H1 (cell line): Measurements from ENCODE around the gene CLCF1. TPM values are rescaled to one million over a fixed set of nuclear protein-coding genes. Genes with fewer than 3 reads are reported as not detected.
A peak's percentile ranks its signal among the peaks of the same experiment; 100 is the strongest.

Experiments used
- CTCF ChIA-PET: fragments of 300-600 bp; sonication (Branson Sonifier 250); formaldehyde crosslinking; loops from one replicate; lab custom pipeline; 2021; ENCODE audit not compliant: partially characterized antibody; lab: Charles Lee
- POLR2A ChIA-PET: fragments of 300-600 bp; sonication (Branson Sonifier 250); formaldehyde crosslinking; loops from one replicate; lab custom pipeline; 2021; ENCODE audit warnings: inconsistent platforms; ENCODE audit not compliant: partially characterized antibody; lab: Charles Lee
- DNase-seq, 2 experiments: peaks; one replicate each; pipeline versions ENCODE4 v3.0.0 to v3.0.0-alpha.2; 2010 to 2022; ENCODE audit warnings: low spot score in 2 of 2, low read depth in 1 of 2, mixed read lengths in 1 of 2
- FAIRE-seq: peaks from 2 replicates; lab custom pipeline; 2011; peaks lifted over from hg19 to GRCh38; lab: Jason Lieb, UNC
- H2AFZ ChIP-seq: 2 replicates; pipeline ENCODE4 v1.8.1; 2012; ENCODE audit warnings: low read length, inconsistent platforms
- H2AK5ac ChIP-seq: 2 replicates; pipeline ENCODE4 v1.6.1; 2013; ENCODE audit warnings: low read depth, low read length
- H2BK120ac ChIP-seq: replicated peaks from 2 replicates; pipeline ENCODE3; 2013; ENCODE audit warnings: low read depth, low read length, inconsistent platforms
- H2BK12ac ChIP-seq: 2 replicates; pipeline ENCODE4 v1.6.1; 2013; ENCODE audit warnings: low read depth, low read length
- H2BK15ac ChIP-seq: 2 replicates; pipeline ENCODE4 v1.6.1; 2013; ENCODE audit warnings: low read length
- H2BK20ac ChIP-seq: 2 replicates; pipeline ENCODE4 v1.6.1; 2013; ENCODE audit warnings: low read length
- H2BK5ac ChIP-seq: 2 replicates; pipeline ENCODE4 v1.6.1; 2013; ENCODE audit warnings: low read depth, low read length
- H3K14ac ChIP-seq: 2 replicates; pipeline ENCODE4 v1.6.1; 2013; ENCODE audit warnings: inconsistent platforms; ENCODE audit not compliant: insufficient read length
- H3K18ac ChIP-seq: 2 replicates; pipeline ENCODE4 v1.6.1; 2013; ENCODE audit warnings: low read length; ENCODE audit errors: extremely low read depth
- H3K23ac ChIP-seq: 2 replicates; pipeline ENCODE4 v1.6.1; 2013; ENCODE audit warnings: inconsistent platforms; ENCODE audit not compliant: insufficient read length
- H3K23me2 ChIP-seq: 2 replicates; pipeline ENCODE4 v1.6.1; 2013; ENCODE audit warnings: low read depth, low read length
- H3K27ac ChIP-seq: 2 replicates; pipeline ENCODE4 v1.6.1; 2011; ENCODE audit warnings: low read depth, low read length, inconsistent platforms
- H3K27me3 ChIP-seq, 4 experiments: replicated peaks in 1 of 4; 1 replicate in 1 of 4; 2 replicates in 3 of 4; pipeline versions ENCODE4 v1.6.1 to v1.8.1; 2011 to 2013; ENCODE audit warnings: low read length in 3 of 4, mild to moderate bottlenecking in 3 of 4, inconsistent platforms in 2 of 4, mixed read lengths in 2 of 4, moderate library complexity in 1 of 4; ENCODE audit not compliant: control insufficient read depth in 3 of 4, insufficient read depth in 3 of 4; ENCODE audit errors: extremely low read depth in 1 of 4
- H3K36me3 ChIP-seq, 4 experiments: 2 replicates each; pipeline versions ENCODE4 v1.6.1 to v1.8.1; 2011 to 2013; ENCODE audit warnings: mild to moderate bottlenecking in 4 of 4, low read length in 3 of 4, moderate library complexity in 2 of 4, control low read depth in 1 of 4, inconsistent platforms in 1 of 4; ENCODE audit not compliant: insufficient read depth in 4 of 4, control insufficient read depth in 2 of 4
- H3K4ac ChIP-seq: replicated peaks from 2 replicates; pipeline ENCODE3; 2013; ENCODE audit warnings: low read length, low read depth, mixed read lengths, inconsistent platforms; ENCODE audit not compliant: insufficient read length
- H3K4me1 ChIP-seq, 4 experiments: replicated peaks in 1 of 4; 1 replicate in 1 of 4; 2 replicates in 3 of 4; pipeline versions ENCODE4 v1.6.1 to v1.8.1; 2011 to 2013; ENCODE audit warnings: low read length in 3 of 4, inconsistent platforms in 2 of 4, mixed read lengths in 1 of 4; ENCODE audit not compliant: insufficient read depth in 4 of 4, control insufficient read depth in 3 of 4
- H3K4me2 ChIP-seq, 2 experiments: 2 replicates each; pipeline versions ENCODE4 v1.6.1 to v1.8.1; 2011 to 2013; ENCODE audit warnings: low read depth in 2 of 2, low read length in 2 of 2, control low read depth in 1 of 2, inconsistent platforms in 1 of 2, mild to moderate bottlenecking in 1 of 2; ENCODE audit not compliant: insufficient read depth in 1 of 2
- H3K4me3 ChIP-seq, 4 experiments: fragments of 200-600, 300-600 bp in 1 of 4; sonication (generic), shearing (Covaris generic), sonication (Bioruptor Twin) in 1 of 4; 2 replicates each; pipeline versions ENCODE4 v1.5.1 to v1.8.1; 2011 to 2016; ENCODE audit warnings: low read length in 4 of 4, low read depth in 3 of 4, control low read depth in 2 of 4, inconsistent platforms in 2 of 4, mild to moderate bottlenecking in 2 of 4, mixed read lengths in 1 of 4, moderate library complexity in 1 of 4; ENCODE audit not compliant: insufficient read depth in 2 of 4; ENCODE audit errors: extremely low read depth in 1 of 4
- H3K56ac ChIP-seq: replicated peaks from 2 replicates; pipeline ENCODE3; 2013; ENCODE audit warnings: low read depth, mild to moderate bottlenecking, mixed read lengths, low read length, inconsistent platforms; ENCODE audit not compliant: insufficient read length
- H3K79me1 ChIP-seq: 2 replicates; pipeline ENCODE4 v1.6.1; 2013; ENCODE audit warnings: low read depth, low read length, control low read depth
- H3K79me2 ChIP-seq, 2 experiments: 2 replicates each; pipeline versions ENCODE4 v1.6.1 to v1.8.1; 2012 to 2013; ENCODE audit warnings: low read length in 2 of 2, mild to moderate bottlenecking in 2 of 2, inconsistent platforms in 1 of 2; ENCODE audit not compliant: insufficient read depth in 2 of 2, control insufficient read depth in 1 of 2
- H3K9ac ChIP-seq, 4 experiments: replicated peaks in 1 of 4; 1 replicate in 1 of 4; 2 replicates in 3 of 4; pipeline versions ENCODE4 v1.6.1 to v1.8.1; 2011 to 2013; ENCODE audit warnings: low read depth in 3 of 4, low read length in 3 of 4, control low read depth in 2 of 4, mild to moderate bottlenecking in 2 of 4, moderate library complexity in 2 of 4, inconsistent platforms in 1 of 4; ENCODE audit errors: extremely low read depth in 1 of 4
- H3K9me3 ChIP-seq, 2 experiments: 2 replicates each; pipeline versions ENCODE4 v1.6.1 to v1.8.1; 2012 to 2013; ENCODE audit warnings: mild to moderate bottlenecking in 2 of 2, moderate library complexity in 2 of 2, control low read depth in 1 of 2, inconsistent platforms in 1 of 2, low read depth in 1 of 2, low read length in 1 of 2, mixed read lengths in 1 of 2; ENCODE audit not compliant: insufficient read depth in 2 of 2
- H4K20me1 ChIP-seq, 2 experiments: replicated peaks in 1 of 2; 2 replicates each; pipeline versions ENCODE3 to v1.8.1; 2011 to 2013; ENCODE audit warnings: inconsistent platforms in 2 of 2, low read length in 2 of 2, mild to moderate bottlenecking in 1 of 2; ENCODE audit not compliant: insufficient read depth in 2 of 2, control insufficient read depth in 1 of 2
- H4K5ac ChIP-seq: 2 replicates; pipeline ENCODE4 v1.6.1; 2013; ENCODE audit warnings: low read length, low read depth, mixed read lengths, inconsistent platforms; ENCODE audit not compliant: insufficient read length
- H4K8ac ChIP-seq: 2 replicates; pipeline ENCODE4 v1.8.0; 2013; ENCODE audit warnings: mild to moderate bottlenecking, moderate library complexity, low read length, inconsistent platforms; ENCODE audit not compliant: insufficient read depth; ENCODE audit errors: extremely low read depth
- H4K91ac ChIP-seq: replicated peaks from 2 replicates; pipeline ENCODE3; 2013; ENCODE audit warnings: low read length, mixed read lengths, inconsistent platforms; ENCODE audit not compliant: insufficient read length
- CTBP2 ChIP-seq: IDR thresholded peaks from 2 replicates; pipeline ENCODE4 v1.7.0; 2011; ENCODE audit warnings: borderline replicate concordance, mild to moderate bottlenecking, moderate library complexity, mixed read lengths, low read length; ENCODE audit not compliant: insufficient read depth, insufficient read length
- GABPA ChIP-seq: IDR thresholded peaks from 2 replicates; pipeline ENCODE4 v1.6.1; 2011; ENCODE audit warnings: mild to moderate bottlenecking, low read length, moderate library complexity, borderline replicate concordance; ENCODE audit not compliant: insufficient read depth
- MAFK ChIP-seq: IDR thresholded peaks from 2 replicates; pipeline ENCODE4 v1.6.1; 2012; ENCODE audit warnings: low read depth, mild to moderate bottlenecking, improper control_type of control experiment, low read length
- RAD21 ChIP-seq, 2 experiments: IDR thresholded peaks in 1 of 2; conservative IDR thresholded peaks in 1 of 2; 2 replicates each; pipeline ENCODE4 v1.6.1; 2011; ENCODE audit warnings: low read depth in 2 of 2, low read length in 2 of 2, improper control_type of control experiment in 1 of 2, inconsistent platforms in 1 of 2, mild to moderate bottlenecking in 1 of 2, moderate library complexity in 1 of 2
- RNF2 ChIP-seq: fragments of 200-900, 300-1000 bp; sonication (generic); IDR thresholded peaks from 2 replicates; pipeline ENCODE4 v1.7.1; 2016; ENCODE audit warnings: borderline replicate concordance, low read depth, mild to moderate bottlenecking, antibody characterized with exemption, low read length; ENCODE audit not compliant: poor library complexity, severe bottlenecking; ENCODE audit errors: missing control alignments
- WGBS, 2 experiments: shearing (Covaris generic) in 1 of 2; methylation state at CpG; one replicate each; pipeline versions ENCODE4 v1.1.6 to v1.1.7; 2013 to 2015; ENCODE audit warnings: low lambda C conversion rate in 2 of 2, mixed read lengths in 2 of 2, inconsistent platforms in 1 of 2, low coverage in 1 of 2, missing lambda C conversion rate in 1 of 2; ENCODE audit not compliant: insufficient replicate concordance in 2 of 2, insufficient coverage in 1 of 2, insufficient read length in 1 of 2; ENCODE audit errors: extremely low coverage in 1 of 2, missing lambda C conversion rate in 1 of 2; 5-methylcytosine and 5-hydroxymethylcytosine counted together
- polyA plus RNA-seq, 7 experiments: library from polyadenylated mRNA; depleted of rRNA in 3 of 7; stranded (reverse) in 5 of 7; unstranded in 2 of 7; fragments of >200 nt in 5 of 7; fragments of 200-250 nt in 2 of 7; gene quantifications; 1 replicate in 5 of 7; 2 replicates in 1 of 7; 4 replicates in 1 of 7; pipeline versions ENCODE4 v1.2.1 to v1.2.3, GENCODE V29; 2011 to 2013; ENCODE audit warnings: missing spikeins in 2 of 7, mixed read lengths in 2 of 7
- total RNA-seq: library from RNA; stranded (reverse); fragmentation: NEBNext Ultra II Directional; extraction: Animal tissue kit (Norgen Biotek cat#: 25700); gene quantifications from 2 replicates; pipeline ENCODE4 v1.2.1, GENCODE V29; 2021
- TF ChIP-seq, protein P1 (sequence below): IDR thresholded peaks from 2 replicates; pipeline ENCODE4 v1.6.1; 2012; ENCODE audit warnings: low read length, inconsistent platforms

The CLCF1 gene
- total and polyA plus RNA-seq, 2 of the 8 experiments (the other 6 are each of a cell fraction or from before 2014, with no cell fraction given) = 0.32 to 1.2 TPM

- H2BK20ac ChIP-seq = no peak overlapping the region; the same call in 1 of the 2 replicates
- H3K27ac ChIP-seq = no peak overlapping the region
- no peak overlapping the region for H3K56ac ChIP-seq
- H3K18ac ChIP-seq = peak overlapping the region; percentile 28; the same call in 1 of the 2 replicates
- no peak overlapping the region for H3K23ac ChIP-seq
- H2AFZ ChIP-seq = no peak overlapping the region
- peaks cover 2 to 54% (median 43%) of the 10 kb centered on the region in 4 experiments for H3K27me3 ChIP-seq
- H3K4me1 ChIP-seq = peaks cover 0 to 38% (median 34%) of the 10 kb centered on the region in 4 experiments; a peak in 6 of 7 replicates
- no peak overlapping the region for H2BK5ac ChIP-seq
- peak overlapping the region; percentile 82 to 96 for H3K4me2 ChIP-seq
- H3K79me1 ChIP-seq = no peaks in the 10 kb centered on the region
- no peak overlapping the region; the same call in 1 of the 2 replicates for H4K8ac ChIP-seq
- ChIA-PET POLR2A (interaction anchor here (0.6 to 2.1 kb wide), 16 partner anchors 9 to 259 kb away, joined by 3 to 11 read pairs (median 4); partner anchors contain the start of genes PITPNM1, POLD4, RAD9A and TMEM134), CTCF (interaction anchor here (0.7 to 34.8 kb wide), 12 partner anchors 8 to 986 kb away, joined by 3 to 1305 read pairs (median 9); partner anchors contain the start of genes POLD4, PPP1CA and RAD9A)
- no peaks in the 10 kb centered on the region for H3K79me2 ChIP-seq
- FAIRE-seq (no peak), DNase-seq (peak in 1 of 2 experiments; percentile 66)
- no peaks in the 10 kb centered on the region for H3K9me3 ChIP-seq
- no peak overlapping the region for H3K9ac ChIP-seq
- H2BK12ac ChIP-seq = peak overlapping the region; percentile 18; the same call in 1 of the 2 replicates
- H2BK120ac ChIP-seq = no peak overlapping the region
- H2BK15ac ChIP-seq = peak overlapping the region; percentile 36; the same call in 1 of the 2 replicates
- H3K4me3 ChIP-seq = peak overlapping the region in 2 of 4 experiments; percentile 52 to 77; a peak in 5 of 8 replicates
- WGBS, 2 experiments = 31% methylated on average over 8 of the region's 8 CpGs; no CpG with 5 or more reads in 1 of the 2 experiments
- peaks cover 25% of the 10 kb centered on the region; the same call in 1 of the 2 replicates for H3K23me2 ChIP-seq
- no peak overlapping the region for H3K14ac ChIP-seq
- no peak overlapping the region for H3K4ac ChIP-seq
- peaks cover 0 to 3% of the 10 kb centered on the region in 2 experiments for H4K20me1 ChIP-seq
- H4K5ac ChIP-seq = no peak overlapping the region
- 0 out of 2 replicates have a peak overlapping the region, but pooled peaks have one; percentile 42 for H2AK5ac ChIP-seq
- no peaks in the 10 kb centered on the region for H3K36me3 ChIP-seq
- H4K91ac ChIP-seq = no peak overlapping the region
- TF ChIP-seq RAD21 (IDR thresholded peaks at IDR 0.05 in 1 of 2, conservative IDR thresholded peaks at IDR 0.05 in 1 of 2; ENCODE audit: low read depth in 2 of 2, low read length in 2 of 2) (peak in 1 of 2 experiments; percentile 16; a peak in 1 of 4 replicates), CTBP2 (no peak), RNF2 (no peak), MAFK (no peak), GABPA (no peak)
- TF ChIP-seq, protein P1, sequence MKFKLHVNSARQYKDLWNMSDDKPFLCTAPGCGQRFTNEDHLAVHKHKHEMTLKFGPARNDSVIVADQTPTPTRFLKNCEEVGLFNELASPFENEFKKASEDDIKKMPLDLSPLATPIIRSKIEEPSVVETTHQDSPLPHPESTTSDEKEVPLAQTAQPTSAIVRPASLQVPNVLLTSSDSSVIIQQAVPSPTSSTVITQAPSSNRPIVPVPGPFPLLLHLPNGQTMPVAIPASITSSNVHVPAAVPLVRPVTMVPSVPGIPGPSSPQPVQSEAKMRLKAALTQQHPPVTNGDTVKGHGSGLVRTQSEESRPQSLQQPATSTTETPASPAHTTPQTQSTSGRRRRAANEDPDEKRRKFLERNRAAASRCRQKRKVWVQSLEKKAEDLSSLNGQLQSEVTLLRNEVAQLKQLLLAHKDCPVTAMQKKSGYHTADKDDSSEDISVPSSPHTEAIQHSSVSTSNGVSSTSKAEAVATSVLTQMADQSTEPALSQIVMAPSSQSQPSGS = no peak
Measured at GRCh38 chr11:67371189-67371910, 2.0 kb downstream of the CLCF1 start.
